Nephron (organoid): ENCODE results near the gene CYP4A22.
"Not testable (repeated sequence)": the region's sequence is repeated elsewhere in the genome, so short reads cannot be mapped to it uniquely, and the experiment has no call there.

ENCODE experiments used
- H3K27ac Mint-ChIP-seq, 3 experiments: 2 replicates each; pipeline ENCODE4 v1.8.0; 2020; ENCODE audit warnings: mixed read lengths in 3 of 3, mild to moderate bottlenecking in 2 of 3, moderate library complexity in 1 of 3
- H3K27me3 Mint-ChIP-seq: 2 replicates; pipeline ENCODE4 v1.8.0; 2021; ENCODE audit warnings: low read depth, mild to moderate bottlenecking, moderate library complexity, mixed read lengths
- H3K36me3 Mint-ChIP-seq: 2 replicates; pipeline ENCODE4 v1.8.0; 2020; ENCODE audit warnings: low read depth, mixed read lengths
- H3K4me1 Mint-ChIP-seq: 2 replicates; pipeline ENCODE4 v1.8.0; 2020; ENCODE audit warnings: mixed read lengths
- H3K4me3 Mint-ChIP-seq, 3 experiments: 2 replicates each; pipeline ENCODE4 v1.8.0; 2020; ENCODE audit warnings: mild to moderate bottlenecking in 3 of 3, mixed read lengths in 3 of 3, moderate library complexity in 2 of 3
- H3K9me3 Mint-ChIP-seq: 2 replicates; pipeline ENCODE4 v1.8.0; 2020; ENCODE audit warnings: mixed read lengths
- CTCF ChIP-seq, 3 experiments: fragments of 200-600 bp; sonication (generic); IDR thresholded peaks; one replicate each; pipeline ENCODE4 v1.5.0; 2021; ENCODE audit warnings: antibody characterized with exemption in 3 of 3; ENCODE audit not compliant: unreplicated experiment in 3 of 3

The CYP4A22 gene

GRCh38 chr1:47194311-47194710 is 57.1 kb downstream of the CYP4A22 start:
- Mint-ChIP-seq H3K4me1 (peaks cover 34% of the 10 kb centered on the region), H3K4me3 (no peak overlapping the region), H3K27me3 (peaks cover 41% of the 10 kb centered on the region), H3K9me3 (no peaks in the 10 kb centered on the region), H3K36me3 (no peaks in the 10 kb centered on the region), H3K27ac (no peak overlapping the region)
- no peak for TF ChIP-seq CTCF (IDR thresholded peaks at IDR 0.05; ENCODE audit: unreplicated experiment in 3 of 3)

GRCh38 chr1:47195981-47196380 is 58.7 kb downstream of the CYP4A22 start:
- peaks cover 44% of the 10 kb centered on the region for H3K27me3 Mint-ChIP-seq
- peaks cover 30% of the 10 kb centered on the region for H3K4me1 Mint-ChIP-seq
- H3K27ac Mint-ChIP-seq, H3K36me3 Mint-ChIP-seq, H3K4me3 Mint-ChIP-seq, H3K9me3 Mint-ChIP-seq: not testable (repeated sequence)

- Mint-ChIP-seq H3K27ac (no peak overlapping the region), H3K4me1 (peaks cover 28% of the 10 kb centered on the region), H3K36me3 (no peaks in the 10 kb centered on the region), H3K27me3 (peaks cover 46% of the 10 kb centered on the region), H3K4me3 (no peak overlapping the region), H3K9me3 (peaks cover 2% of the 10 kb centered on the region)
- no peak for TF ChIP-seq CTCF (IDR thresholded peaks at IDR 0.05; ENCODE audit: unreplicated experiment in 3 of 3)
Measured at GRCh38 chr1:47196622-47197021, 59.4 kb downstream of the CYP4A22 start.

GRCh38 chr1:47198214-47198613 is 61.0 kb downstream of the CYP4A22 start:
- Mint-ChIP-seq H3K27ac (no peak overlapping the region), H3K4me1 (peaks cover 15% of the 10 kb centered on the region), H3K9me3 (peaks cover 5% of the 10 kb centered on the region), H3K27me3 (peaks cover 39% of the 10 kb centered on the region), H3K4me3 (no peak overlapping the region), H3K36me3 (no peaks in the 10 kb centered on the region)
- no peak for TF ChIP-seq CTCF (IDR thresholded peaks at IDR 0.05; ENCODE audit: unreplicated experiment in 3 of 3)
